Glomerular endothelial cell (primary cell): Measurements from ENCODE around the gene TCEAL6. TPM values are rescaled to one million over a fixed set of nuclear protein-coding genes. Genes with fewer than 3 reads are reported as not detected.
"Not testable (repeated sequence)": the region's sequence is repeated elsewhere in the genome, so short reads cannot be mapped to it uniquely, and the experiment has no call there.

Source experiments
- DNase-seq: peaks from one replicate; pipeline ENCODE4 v3.0.0-alpha.2; 2011; ENCODE audit warnings: low read depth, low spot score; ENCODE audit errors: extremely low read depth
- total RNA-seq: library from RNA; depleted of rRNA; stranded (reverse); fragments of >200 nt; gene quantifications from 2 replicates; pipeline ENCODE4 v1.2.3, GENCODE V29; 2015

TCEAL6 gene
- total RNA-seq, result not detected in 2 replicates

DNA sequence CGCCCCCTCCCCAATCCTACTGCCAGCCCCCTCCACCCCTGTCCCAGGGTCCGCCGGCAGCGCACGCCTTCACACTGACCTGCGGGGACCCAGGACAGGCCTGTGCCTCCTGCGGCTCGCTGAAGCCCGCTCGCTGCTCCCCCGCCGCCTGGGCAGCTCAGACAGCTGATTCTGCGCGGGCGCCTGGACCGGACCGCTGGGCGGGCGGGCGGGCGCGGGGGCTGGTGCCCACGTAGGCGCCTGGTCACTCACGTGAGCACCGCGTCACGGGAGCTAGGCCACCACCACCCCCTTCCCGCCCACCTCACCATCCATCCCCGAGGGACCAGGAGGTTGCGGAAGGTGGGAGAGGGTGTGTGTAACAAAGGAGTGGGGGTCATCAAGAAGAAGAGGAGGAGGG is at the start of gene TCEAL6:
Gene TCEAL6, minus strand, starts transcription at position 208 of the 400 bp plus-strand sequence.
- DNase-seq, result not testable (repeated sequence)

DNA sequence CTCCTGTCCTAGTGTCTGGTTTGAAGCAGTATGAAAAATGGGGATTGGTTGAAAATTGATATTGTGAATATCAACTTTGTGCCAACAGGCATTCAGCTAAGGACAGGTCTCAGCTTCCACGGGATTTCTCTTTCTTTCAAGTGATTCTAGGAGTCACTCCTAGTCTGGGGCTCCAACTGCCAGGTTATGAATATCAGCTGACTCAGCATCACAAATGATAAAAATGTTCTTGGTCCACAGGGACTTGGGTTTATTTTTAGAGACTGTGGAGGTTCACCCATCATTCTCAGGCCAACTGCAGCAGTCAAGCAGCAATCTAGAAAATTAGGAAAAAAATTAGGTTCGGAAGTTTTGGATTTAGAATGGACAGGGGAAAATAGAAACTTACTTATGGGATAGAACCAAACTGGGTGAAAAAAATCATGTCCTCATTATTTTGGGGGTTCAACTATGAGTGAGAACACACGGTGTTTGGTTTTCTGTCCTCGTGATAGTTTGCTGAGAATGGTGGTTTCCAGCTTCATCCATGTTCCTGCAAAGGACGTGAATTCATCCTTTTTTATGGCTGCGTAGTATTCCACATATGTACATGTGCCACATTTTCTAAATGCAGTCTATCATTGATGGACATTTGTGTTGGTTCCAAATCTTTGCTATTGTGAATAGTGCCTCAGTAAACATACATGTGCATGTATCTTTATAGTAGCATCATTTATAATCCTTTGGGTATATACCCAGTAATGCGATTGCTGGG is 43.9 kb upstream of the TCEAL6 start:
- no peak for DNase-seq

DNA sequence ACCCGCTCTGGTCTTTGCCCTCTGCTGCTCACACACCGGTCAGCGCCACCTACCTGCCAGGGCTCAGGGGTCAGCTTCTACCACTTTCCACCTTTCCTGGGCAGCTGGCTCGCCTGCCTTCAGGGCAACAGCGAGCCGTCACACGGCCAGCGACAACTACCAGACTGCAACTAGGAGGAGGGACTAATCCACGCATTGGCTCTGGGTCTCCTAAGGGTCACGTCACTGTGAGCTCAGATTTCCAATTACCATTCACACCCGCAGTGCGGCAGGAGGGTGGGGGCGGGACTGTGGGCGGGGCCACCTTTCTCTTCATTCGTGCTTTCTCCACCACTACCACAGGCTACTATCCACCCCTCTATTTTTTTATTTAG is 13.5 kb upstream of the TCEAL6 start, which contains the start of gene BEX5:
Gene BEX5, minus strand, starts transcription at position 172 of the 374 bp plus-strand sequence. CDS start 1,712 bp downstream, outside the sequence.
- DNase-seq, result peak; percentile 3

- DNase-seq, result no peak
Observed at GRCh38 chrX:102154900-102155805, 12.9 kb upstream of the TCEAL6 start.

GRCh38 chrX:102154218-102154860 is 12.1 kb upstream of the TCEAL6 start:
- DNase-seq, result no peak

DNA sequence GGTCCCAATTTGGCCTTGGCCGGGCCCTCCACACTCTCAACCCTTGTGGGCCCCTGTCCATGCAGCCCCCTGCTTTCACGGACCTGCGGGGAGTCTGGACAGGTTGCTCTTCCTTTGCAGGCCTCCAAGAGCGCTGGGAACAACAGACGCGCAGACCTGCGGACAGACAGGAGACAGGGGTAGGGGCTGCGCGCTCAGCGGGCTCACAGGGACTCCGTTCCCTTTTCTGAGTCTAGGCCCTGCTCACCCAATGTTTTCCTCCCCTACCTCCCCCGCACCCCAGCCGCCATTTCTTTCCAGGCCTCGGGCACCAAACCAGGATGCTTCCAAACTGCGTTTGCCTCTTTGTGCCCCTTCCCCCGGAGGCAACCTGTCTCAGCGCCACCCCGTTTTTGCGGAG is 650 bp downstream of the TCEAL6 start:
- not testable (repeated sequence) for DNase-seq

GRCh38 chrX:102140876-102141275 is 1.4 kb downstream of the TCEAL6 start:
- not testable (repeated sequence) for DNase-seq

DNA sequence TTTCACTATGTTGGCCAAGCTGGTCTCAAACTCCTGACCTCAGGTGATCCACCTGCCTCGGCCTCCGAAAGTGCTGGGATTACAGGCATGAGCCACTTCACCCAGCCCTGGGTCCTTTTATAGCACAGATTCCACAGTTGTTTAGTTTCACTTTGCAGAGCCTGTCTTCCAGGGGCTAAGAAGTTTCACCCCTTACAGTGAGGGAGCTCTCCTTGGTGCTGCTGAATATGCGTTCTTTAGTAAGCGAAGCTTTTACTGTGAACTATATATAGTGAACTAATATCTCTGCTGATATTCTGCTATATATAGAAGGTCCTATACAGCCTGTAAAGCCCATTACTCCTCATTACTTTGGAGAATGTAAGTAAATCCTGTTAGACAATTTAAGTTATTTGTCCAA is 4.2 kb downstream of the TCEAL6 start:
- no peak for DNase-seq

- peak; percentile 2 for DNase-seq
Observed at GRCh38 chrX:102129473-102129872, 12.8 kb downstream of the TCEAL6 start.

DNA sequence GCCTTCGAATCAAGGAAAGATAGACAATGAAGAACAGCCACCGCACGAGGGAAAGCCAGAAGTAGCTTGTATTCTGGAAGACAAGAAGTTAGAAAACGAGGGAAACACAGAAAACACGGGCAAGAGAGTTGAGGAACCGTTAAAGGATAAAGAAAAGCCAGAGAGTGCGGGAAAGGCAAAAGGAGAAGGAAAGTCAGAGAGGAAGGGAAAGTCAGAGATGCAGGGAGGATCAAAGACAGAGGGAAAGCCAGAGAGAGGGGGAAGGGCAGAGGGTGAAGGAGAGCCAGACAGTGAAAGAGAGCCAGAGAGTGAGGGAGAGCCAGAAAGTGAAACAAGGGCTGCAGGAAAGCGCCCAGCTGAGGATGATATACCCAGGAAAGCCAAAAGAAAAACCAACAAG is 15.4 kb downstream of the TCEAL6 start:
- no peak for DNase-seq

DNA sequence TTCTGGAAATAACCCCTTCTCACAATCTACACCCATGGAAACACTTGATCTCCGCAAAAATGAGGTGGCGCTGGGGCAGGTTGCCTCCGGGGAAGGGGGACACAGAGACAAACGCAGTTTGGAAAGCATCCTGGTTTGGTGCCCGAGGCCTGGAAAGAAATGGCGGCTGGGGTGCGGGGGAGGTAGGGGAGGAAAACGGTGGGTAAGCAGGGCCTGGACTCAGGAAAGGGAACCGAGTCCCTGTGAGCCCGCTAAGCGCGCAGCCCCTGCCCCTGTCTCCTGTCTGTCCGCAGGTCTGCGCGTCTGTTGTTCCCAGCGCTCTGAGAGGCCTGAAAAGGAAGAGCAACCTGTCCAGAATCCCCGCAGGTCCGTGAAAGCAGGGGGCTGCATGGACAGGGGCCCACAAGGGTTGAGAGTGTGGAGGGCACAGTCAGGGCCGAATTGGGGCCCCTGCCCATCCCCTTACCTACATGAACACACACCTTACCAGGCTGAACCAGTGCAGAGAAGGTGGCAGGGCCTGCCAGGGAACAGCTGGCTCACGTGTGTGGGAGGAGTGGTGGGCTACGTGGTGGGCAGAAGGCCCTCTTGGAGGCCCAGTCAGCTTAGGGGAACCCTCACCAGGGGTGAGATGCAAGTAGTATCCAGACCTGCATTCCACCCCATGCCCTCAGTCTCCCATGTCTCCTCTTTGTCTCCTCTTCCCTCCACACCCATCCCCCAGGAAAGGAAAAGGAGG is 16.0 kb downstream of the TCEAL6 start:
- DNase-seq, result not testable (repeated sequence)

GRCh38 chrX:102125436-102125835 is 16.8 kb downstream of the TCEAL6 start, which contains the start of gene TCEAL2:
Gene TCEAL2, plus strand, starts transcription at chrX:102125679. Its CDS starts 1,152 bp downstream, at chrX:102126831.
- not testable (repeated sequence) for DNase-seq

GRCh38 chrX:102125014-102125413 is 17.3 kb downstream of the TCEAL6 start:
- not testable (repeated sequence) for DNase-seq

GRCh38 chrX:102115748-102116147 is 26.5 kb downstream of the TCEAL6 start:
- DNase-seq, result no peak

GRCh38 chrX:102113367-102113766 is 28.9 kb downstream of the TCEAL6 start:
- no peak for DNase-seq

Other genes starting within 250 kb of the TCEAL6 start
- gene ZMAT1, start 210.5 kb downstream of the TCEAL6 start, total RNA-seq, result 1.6 and 4.8 TPM in 2 replicates
- not detected in 2 replicates for gene TCEAL2, start 16.8 kb downstream of the TCEAL6 start, total RNA-seq
- 0.47 TPM in 1 of 2 replicates, not detected in the other for gene BEX5, start 13.5 kb upstream of the TCEAL6 start, total RNA-seq
- not detected in 2 replicates for gene TCP11X1, start 72.8 kb upstream of the TCEAL6 start, total RNA-seq
- gene NXF2, start 104.7 kb upstream of the TCEAL6 start, total RNA-seq, result not detected in 2 replicates